Skeletal muscle tissue (tissue), 4 donors: ENCODE results near the gene GRIN3A. TPM values are rescaled to one million over a fixed set of nuclear protein-coding genes. Genes with fewer than 3 reads are reported as not detected.

ENCODE experiments used
- H3K27ac ChIP-seq: one replicate; pipeline ENCODE4 v1.7.0; 2013; ENCODE audit warnings: mild to moderate bottlenecking, low read depth, low read length, inconsistent platforms
- H3K27me3 ChIP-seq, 3 donors: one replicate each; pipeline ENCODE4 v1.7.0; 2013; ENCODE audit warnings: low read length in 3 of 3; ENCODE audit not compliant: control insufficient read depth in 3 of 3, insufficient read depth in 3 of 3
- H3K36me3 ChIP-seq, 3 donors: one replicate each; pipeline ENCODE4 v1.7.0; 2013; ENCODE audit warnings: low read length in 3 of 3; ENCODE audit not compliant: control insufficient read depth in 3 of 3, insufficient read depth in 3 of 3
- H3K4me1 ChIP-seq, 3 donors: one replicate each; pipeline ENCODE4 v1.7.0; 2013; ENCODE audit warnings: low read length in 3 of 3, mild to moderate bottlenecking in 3 of 3; ENCODE audit not compliant: control insufficient read depth in 3 of 3, insufficient read depth in 3 of 3
- H3K4me3 ChIP-seq, 3 donors: one replicate each; pipeline ENCODE4 v1.7.0; 2013; ENCODE audit warnings: low read length in 3 of 3
- H3K9ac ChIP-seq, 3 donors: one replicate each; pipeline ENCODE4 v1.7.0; 2013; ENCODE audit warnings: low read length in 3 of 3, mild to moderate bottlenecking in 3 of 3, moderate library complexity in 2 of 3, low read depth in 1 of 3
- H3K9me3 ChIP-seq, 3 donors: one replicate each; pipeline ENCODE4 v1.7.0; 2013; ENCODE audit warnings: low read length in 3 of 3; ENCODE audit not compliant: control insufficient read depth in 3 of 3
- total RNA-seq: library from RNA; depleted of rRNA; stranded (reverse); fragments of >200 nt; gene quantifications from one replicate; pipeline ENCODE4 v1.2.3, GENCODE V29; 2014
- donor health status: Osteomylitis.

The GRIN3A gene
- total RNA-seq, 1 donor from 2014 or later = 0.52 TPM

GRCh38 chr9:101675341-101675740 is 63.1 kb downstream of the GRIN3A start:
- H3K9ac ChIP-seq = no peak overlapping the region
- H3K27me3 ChIP-seq = no peaks in the 10 kb centered on the region
- H3K9me3 ChIP-seq = no peaks in the 10 kb centered on the region
- no peak overlapping the region for H3K4me3 ChIP-seq
- no peak overlapping the region for H3K27ac ChIP-seq
- H3K4me1 ChIP-seq = peaks cover 0 to 3% (median 0%) of the 10 kb centered on the region in 3 donors
- H3K36me3 ChIP-seq = no peaks in the 10 kb centered on the region

- Histone ChIP-seq H3K27me3 (no peaks in the 10 kb centered on the region), H3K27ac (no peak overlapping the region), H3K4me1 (peaks cover 0 to 3% (median 0%) of the 10 kb centered on the region in 3 donors), H3K9me3 (no peaks in the 10 kb centered on the region), H3K36me3 (no peaks in the 10 kb centered on the region), H3K9ac (no peak overlapping the region), H3K4me3 (no peak overlapping the region)
Measured at GRCh38 chr9:101674165-101674564, 64.3 kb downstream of the GRIN3A start.

GRCh38 chr9:101673642-101674041 is 64.8 kb downstream of the GRIN3A start:
- H3K4me1 ChIP-seq = peaks cover 0 to 3% (median 0%) of the 10 kb centered on the region in 3 donors

GRCh38 chr9:101671567-101671966 is 66.9 kb downstream of the GRIN3A start:
- Histone ChIP-seq H3K27me3 (no peaks in the 10 kb centered on the region), H3K4me3 (no peak overlapping the region), H3K4me1 (peaks cover 0 to 3% (median 0%) of the 10 kb centered on the region in 3 donors), H3K27ac (no peak overlapping the region), H3K9ac (no peak overlapping the region), H3K9me3 (no peaks in the 10 kb centered on the region), H3K36me3 (no peaks in the 10 kb centered on the region)

More at GRCh38 chr9:101673642-101674041, 64.8 kb downstream of the GRIN3A start:
- Histone ChIP-seq H3K9ac (no peak overlapping the region), H3K27me3 (no peaks in the 10 kb centered on the region), H3K9me3 (no peaks in the 10 kb centered on the region), H3K27ac (no peak overlapping the region), H3K4me3 (no peak overlapping the region), H3K36me3 (no peaks in the 10 kb centered on the region)

GRCh38 chr9:101668421-101668820 is 70.0 kb downstream of the GRIN3A start:
- no peak overlapping the region for H3K9ac ChIP-seq
- H3K27ac ChIP-seq = no peak overlapping the region
- H3K27me3 ChIP-seq = no peaks in the 10 kb centered on the region
- no peak overlapping the region for H3K4me3 ChIP-seq
- no peaks in the 10 kb centered on the region for H3K4me1 ChIP-seq
- H3K9me3 ChIP-seq = no peaks in the 10 kb centered on the region
- H3K36me3 ChIP-seq = no peaks in the 10 kb centered on the region

- H3K4me1 ChIP-seq = no peaks in the 10 kb centered on the region
- H3K27ac ChIP-seq = no peak overlapping the region
- no peaks in the 10 kb centered on the region for H3K9me3 ChIP-seq
- H3K27me3 ChIP-seq = no peaks in the 10 kb centered on the region
- H3K4me3 ChIP-seq = no peak overlapping the region
- H3K36me3 ChIP-seq = no peaks in the 10 kb centered on the region
- no peak overlapping the region for H3K9ac ChIP-seq
Measured at GRCh38 chr9:101664453-101664852, 74.0 kb downstream of the GRIN3A start.

GRCh38 chr9:101652601-101653175 is 85.8 kb downstream of the GRIN3A start:
- no peaks in the 10 kb centered on the region for H3K27me3 ChIP-seq
- H3K36me3 ChIP-seq = no peaks in the 10 kb centered on the region
- H3K9ac ChIP-seq = no peak overlapping the region
- H3K27ac ChIP-seq = no peak overlapping the region
- H3K4me3 ChIP-seq = no peak overlapping the region
- H3K4me1 ChIP-seq = no peaks in the 10 kb centered on the region
- H3K9me3 ChIP-seq = no peaks in the 10 kb centered on the region

GRCh38 chr9:101650142-101650541 is 88.3 kb downstream of the GRIN3A start:
- no peak overlapping the region for H3K9ac ChIP-seq
- H3K4me1 ChIP-seq = no peaks in the 10 kb centered on the region
- H3K9me3 ChIP-seq = no peaks in the 10 kb centered on the region
- H3K27me3 ChIP-seq = no peaks in the 10 kb centered on the region
- H3K4me3 ChIP-seq = no peak overlapping the region
- H3K36me3 ChIP-seq = no peaks in the 10 kb centered on the region
- H3K27ac ChIP-seq = no peak overlapping the region

GRCh38 chr9:101648493-101648892 is 90.0 kb downstream of the GRIN3A start:
- Histone ChIP-seq H3K27ac (no peak overlapping the region), H3K36me3 (no peaks in the 10 kb centered on the region), H3K9me3 (no peaks in the 10 kb centered on the region), H3K4me3 (no peak overlapping the region), H3K27me3 (no peaks in the 10 kb centered on the region), H3K9ac (no peak overlapping the region), H3K4me1 (no peaks in the 10 kb centered on the region)

- Histone ChIP-seq H3K4me3 (no peak overlapping the region), H3K27ac (no peak overlapping the region), H3K4me1 (no peaks in the 10 kb centered on the region), H3K9ac (no peak overlapping the region), H3K9me3 (peaks cover 0 to 2% (median 0%) of the 10 kb centered on the region in 3 donors), H3K36me3 (no peaks in the 10 kb centered on the region), H3K27me3 (no peaks in the 10 kb centered on the region)
Measured at GRCh38 chr9:101639785-101640665, 98.4 kb downstream of the GRIN3A start.
